Activated CD8-positive, alpha-beta memory T cell treated with anti-CD3 and anti-CD28 coated beads, Interleukin-2, amount 50 U/mL, for 1 hour (primary cell): ENCODE data around the gene OR52H1.
"Not testable (repeated sequence)": the region's sequence is repeated elsewhere in the genome, so short reads cannot be mapped to it uniquely, and the experiment has no call there.

Experiments
- DNase-seq: peaks from one replicate; pipeline ENCODE4 v3.0.0-alpha.2; 2020; ENCODE audit errors: extremely low read depth

Gene OR52H1

DNA sequence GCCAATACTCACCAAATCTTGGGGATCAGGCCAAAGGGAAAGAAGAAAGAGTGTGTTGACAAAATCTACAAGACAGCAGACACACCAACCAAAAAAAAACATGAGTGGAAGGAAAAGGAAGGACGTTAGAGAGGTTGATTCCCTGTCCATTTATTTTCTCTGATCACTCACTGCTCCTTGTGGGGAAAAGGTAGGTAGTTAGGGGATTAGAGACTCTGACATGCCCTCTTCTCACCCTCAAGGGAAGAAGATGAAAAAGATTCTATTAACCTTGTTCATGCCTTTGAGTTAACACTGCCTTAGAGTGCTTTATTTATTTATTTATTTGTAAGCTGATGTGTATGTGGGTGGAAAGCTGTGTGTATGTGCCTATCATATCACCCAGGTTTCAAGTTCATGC, at the start of gene OR52H1:
TSS of gene OR52H1 (minus strand) at position 101 of the 400 bp plus-strand sequence. CDS start 3,035 bp downstream, outside the sequence.
- no peak for DNase-seq

DNA sequence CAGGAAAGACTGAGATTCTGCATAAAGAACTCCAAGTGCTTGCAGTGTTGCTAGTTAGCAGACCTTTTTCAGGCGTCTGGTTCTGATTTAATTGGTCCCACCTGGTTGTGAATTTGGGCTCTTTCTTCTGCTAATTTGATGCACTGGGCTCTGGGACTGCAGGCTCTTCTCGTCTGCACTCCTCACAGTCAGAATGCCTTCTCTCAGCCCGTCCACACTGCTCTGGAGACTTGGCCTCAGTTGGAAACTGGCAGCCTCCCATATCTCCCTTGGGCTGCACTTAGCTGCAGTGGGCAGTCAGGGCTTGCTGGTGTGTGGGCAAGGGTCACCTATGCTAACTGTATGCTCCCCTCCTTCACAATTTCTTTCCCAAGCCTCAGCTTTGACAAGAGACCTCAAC, 49.6 kb upstream of the OR52H1 start:
- DNase-seq = no peak

DNA sequence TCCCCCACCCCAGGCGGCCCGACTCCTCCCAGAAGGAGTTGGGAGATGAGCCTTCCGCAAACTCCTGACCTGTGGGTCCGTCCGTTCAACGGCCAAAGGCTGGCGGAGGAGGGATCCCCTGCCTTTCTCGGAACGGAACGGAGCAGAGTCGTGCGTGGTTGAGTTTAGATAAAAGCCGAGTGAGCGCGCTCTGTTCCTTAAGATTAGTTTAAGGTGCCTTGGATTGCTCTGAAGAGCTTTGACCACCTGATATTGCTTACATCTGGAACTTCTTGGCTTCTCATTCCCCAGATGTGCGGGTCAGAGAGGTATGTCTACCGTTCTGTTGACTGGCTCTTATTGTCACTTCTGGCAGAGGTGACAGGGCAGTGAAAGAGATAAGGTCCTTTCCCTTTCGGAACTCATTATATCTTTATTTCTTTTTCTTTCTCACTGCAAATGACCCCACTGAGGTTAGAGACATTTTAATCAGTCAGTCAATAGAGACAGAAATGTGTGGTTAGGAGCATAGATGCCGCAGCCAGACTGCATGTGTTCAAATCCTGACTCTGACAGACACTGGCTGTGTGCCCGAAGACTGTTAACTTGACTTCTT, 48.4 kb upstream of the OR52H1 start, which contains the start of gene TRIM6:
TSS of gene TRIM6 (plus strand) at position 31 of the 595 bp plus-strand sequence. CDS start at position 292, 261 bp downstream.
- DNase-seq = no peak

DNA sequence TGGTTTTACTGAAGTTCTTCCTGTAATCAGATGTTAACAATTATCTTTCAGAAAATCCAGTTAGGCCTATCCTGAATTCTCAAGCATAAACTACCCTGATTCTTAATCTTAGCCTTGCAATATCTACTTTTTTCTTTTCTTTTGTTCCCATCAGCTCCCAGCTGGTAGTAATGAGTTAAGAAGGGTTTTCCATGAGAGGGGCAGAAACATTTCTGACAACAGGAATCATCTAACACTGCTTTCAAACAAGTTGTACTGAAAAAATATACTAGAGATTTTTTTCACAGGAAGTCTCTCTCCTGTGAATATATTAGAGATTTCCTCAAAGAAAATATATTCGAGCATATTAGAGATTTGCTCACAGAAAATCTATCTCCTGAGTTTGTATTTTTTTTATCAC, 44.8 kb upstream of the OR52H1 start:
- no peak for DNase-seq

DNA sequence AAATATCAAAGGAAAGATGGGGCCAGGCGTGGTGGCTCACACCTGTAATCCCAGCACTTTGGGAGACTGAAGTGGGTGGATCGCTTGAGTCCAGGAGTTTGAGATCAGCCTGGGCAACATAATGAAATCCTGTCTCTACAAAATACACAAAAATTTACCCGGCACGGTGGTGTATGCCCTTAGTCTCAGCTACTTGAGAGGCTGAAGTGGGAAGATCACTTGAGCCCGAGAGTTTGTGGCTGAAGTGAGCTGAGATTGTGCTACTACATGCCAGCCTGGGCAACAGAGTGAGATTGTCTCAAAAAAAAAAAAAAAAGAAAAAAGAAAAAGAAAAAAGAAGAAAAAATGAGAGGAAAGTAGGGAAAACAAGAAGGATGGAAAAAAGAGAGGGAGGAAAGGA, 44.3 kb upstream of the OR52H1 start:
- no peak for DNase-seq

DNA sequence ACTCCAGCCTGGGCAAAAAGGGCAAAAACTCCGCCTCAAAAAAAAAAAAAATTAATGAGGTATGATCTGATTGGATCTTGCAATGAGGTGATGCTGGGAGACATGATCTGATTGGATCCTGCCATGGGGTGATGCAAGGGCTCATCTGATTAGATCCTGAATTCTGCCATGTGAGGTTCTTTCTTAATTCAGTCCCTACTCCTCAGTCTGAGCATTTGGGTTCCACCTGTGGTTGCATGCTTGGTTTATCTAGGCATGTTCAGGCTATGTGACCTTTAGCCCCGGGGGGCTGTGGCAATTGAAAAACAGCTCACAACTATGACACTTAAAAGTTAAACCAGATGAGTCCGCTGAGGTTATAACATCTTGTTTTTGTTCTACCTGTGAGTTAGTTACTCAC, 43.3 kb upstream of the OR52H1 start:
- DNase-seq = no peak

DNA sequence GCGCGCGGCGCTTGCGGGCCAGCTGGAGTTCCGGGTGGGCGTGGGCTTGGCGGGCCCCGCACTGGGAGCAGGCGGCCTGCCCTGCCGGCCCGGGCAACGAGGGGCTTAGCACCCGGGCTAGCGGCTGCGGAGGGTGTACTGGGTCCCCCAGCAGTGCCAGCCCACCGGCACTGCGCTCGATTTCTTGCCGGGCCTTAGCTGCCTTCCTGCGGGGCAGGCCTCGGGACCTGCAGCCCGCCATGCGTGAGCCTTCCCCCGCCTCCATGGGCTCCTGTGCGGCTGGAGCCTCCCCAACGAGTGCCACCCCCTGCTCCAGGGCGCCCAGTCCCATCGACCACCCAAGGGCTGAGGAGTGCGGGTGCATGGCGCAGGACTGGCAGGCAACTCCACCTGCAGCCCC, 41.6 kb upstream of the OR52H1 start:
- not testable (repeated sequence) for DNase-seq

DNA sequence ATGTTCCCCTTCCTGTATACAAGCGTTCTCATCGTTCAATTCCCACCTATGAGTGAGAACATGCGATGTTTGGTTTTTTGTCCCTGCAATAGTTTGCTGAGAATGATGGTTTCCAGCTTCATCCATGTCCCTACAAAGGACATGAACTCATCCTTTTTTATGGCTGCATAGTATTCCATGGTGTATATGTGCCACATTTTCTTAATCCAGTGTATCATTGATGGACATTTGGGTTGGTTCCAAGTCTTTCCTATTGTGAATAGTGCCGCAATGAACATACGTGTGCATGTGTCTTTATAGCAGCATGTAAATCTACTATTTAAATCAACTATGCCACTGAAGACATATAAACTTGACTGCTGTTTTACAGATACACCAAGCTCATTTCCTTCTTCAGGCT, 36.1 kb upstream of the OR52H1 start:
- DNase-seq = not testable (repeated sequence)

DNA sequence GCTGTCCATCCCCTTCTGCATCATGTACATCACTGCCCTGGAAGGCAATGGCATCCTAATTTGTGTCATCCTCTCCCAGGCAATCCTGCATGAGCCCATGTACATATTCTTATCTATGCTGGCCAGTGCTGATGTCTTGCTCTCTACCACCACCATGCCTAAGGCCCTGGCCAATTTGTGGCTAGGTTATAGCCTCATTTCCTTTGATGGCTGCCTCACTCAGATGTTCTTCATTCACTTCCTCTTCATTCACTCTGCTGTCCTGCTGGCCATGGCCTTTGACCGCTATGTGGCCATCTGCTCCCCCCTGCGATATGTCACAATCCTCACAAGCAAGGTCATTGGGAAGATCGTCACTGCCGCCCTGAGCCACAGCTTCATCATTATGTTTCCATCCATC, 32.7 kb upstream of the OR52H1 start:
- no peak for DNase-seq

DNA sequence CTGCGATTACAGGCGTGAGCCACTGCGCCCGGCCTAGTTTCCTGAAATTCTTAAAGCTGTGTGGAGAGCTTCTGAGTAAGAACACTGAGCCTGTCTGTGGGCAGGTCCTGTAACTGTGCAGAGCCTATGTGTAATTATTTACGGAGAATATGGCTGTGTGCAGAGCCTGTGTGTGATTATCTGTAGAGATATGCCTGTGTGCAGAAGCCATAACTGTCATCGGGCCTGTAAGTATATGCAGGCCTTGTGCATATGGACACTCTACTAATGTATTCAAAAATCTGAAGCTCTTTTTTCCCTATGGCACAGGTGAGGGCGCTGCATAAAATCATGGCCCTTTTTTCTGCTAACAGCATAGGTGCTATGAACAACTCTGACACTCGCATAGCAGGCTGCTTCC, 32.2 kb upstream of the OR52H1 start, which contains the start of gene OR52B6:
TSS of gene OR52B6 (plus strand) at position 301 of the 400 bp plus-strand sequence. CDS start at position 301, 0 bp downstream.
- DNase-seq = no peak

DNA sequence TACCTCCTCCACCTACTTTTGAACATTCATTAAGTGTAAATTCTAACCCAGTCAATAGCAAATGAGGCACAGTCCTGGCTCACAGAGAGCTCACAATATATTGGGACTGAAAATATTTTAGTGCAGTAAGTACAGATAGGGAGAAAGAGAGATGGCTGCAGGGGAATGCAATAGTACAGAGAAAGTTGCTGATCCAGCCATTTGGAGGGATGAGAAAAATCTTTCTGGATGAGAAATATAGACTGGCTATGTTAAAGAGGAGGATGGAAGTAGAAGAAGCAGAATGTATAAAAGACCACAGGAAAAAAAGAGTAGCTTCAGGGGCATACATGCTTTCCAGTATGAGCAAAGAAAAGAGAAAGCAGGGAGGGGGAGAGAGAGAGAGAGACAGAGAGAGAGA, 28.8 kb upstream of the OR52H1 start:
- DNase-seq = no peak

DNA sequence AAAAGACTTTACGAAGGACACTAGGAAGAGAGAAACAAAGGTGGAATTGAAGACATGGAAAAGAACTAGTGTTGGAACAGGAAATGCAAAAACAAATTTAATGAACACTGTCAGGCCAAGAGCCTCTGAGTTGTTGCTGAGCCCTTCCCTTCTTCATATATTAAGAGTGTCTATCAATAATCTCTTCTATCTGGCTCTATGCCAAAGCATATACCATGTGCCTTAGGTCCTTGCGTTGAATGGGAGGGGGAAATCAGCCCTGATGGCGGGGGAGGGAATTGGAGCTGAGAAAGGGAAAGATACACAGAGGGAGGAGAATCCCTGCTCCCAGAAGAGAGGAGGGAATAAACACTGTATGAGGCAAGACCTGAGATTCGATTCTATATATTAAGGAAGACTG, 26.8 kb upstream of the OR52H1 start:
- DNase-seq = no peak

DNA sequence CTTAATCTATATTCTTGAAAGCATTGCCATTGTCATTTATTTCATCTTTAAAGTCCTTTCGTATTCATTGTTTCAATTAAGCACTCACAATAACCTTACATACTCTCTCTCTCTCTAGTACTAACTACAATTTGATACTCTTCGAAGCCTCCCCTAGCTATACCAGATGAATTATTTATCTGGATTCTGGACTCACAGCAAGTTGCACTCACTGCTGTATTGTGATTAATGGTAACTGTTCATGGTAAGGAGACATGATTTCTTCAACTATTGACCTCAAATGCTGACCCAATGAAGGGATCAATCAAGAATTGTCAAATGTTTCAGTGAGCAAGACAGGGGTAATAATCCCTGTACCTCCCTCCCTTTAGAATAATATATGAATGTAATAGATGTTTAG, 26.3 kb upstream of the OR52H1 start:
- DNase-seq = no peak

DNA sequence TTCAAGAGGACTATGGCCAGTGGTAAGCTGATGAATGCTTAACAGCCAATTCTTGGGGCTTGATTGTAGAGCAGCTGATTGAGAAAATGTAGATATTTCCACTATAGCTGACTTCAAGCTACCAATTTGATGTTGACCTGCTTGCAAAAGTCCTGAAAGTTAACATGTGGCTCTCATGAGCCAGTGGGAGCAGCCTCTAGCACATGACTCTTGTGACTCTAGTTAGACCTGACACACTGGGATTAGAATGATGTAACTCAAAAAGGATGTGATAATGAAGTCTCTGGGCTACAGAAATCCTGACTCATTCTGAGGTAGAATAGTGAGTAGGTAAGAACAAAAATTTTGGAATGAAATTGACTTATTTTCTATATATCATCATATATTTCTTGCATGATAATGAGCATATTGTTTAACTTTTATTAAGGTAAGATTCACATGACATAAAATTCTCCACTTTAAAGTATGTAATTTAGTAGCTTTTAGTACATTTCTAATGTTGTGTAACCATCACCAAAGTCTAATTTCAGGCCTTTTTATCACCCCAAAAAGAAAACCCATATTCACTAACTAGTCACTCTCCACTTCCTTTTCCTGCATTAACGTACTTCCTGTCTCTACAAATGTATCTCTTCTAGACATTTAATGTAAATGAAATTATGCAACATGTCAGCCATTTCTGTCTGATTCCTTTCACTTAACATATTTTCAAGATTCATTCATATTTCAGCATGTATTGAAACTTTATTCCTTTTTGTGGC, 16.1 kb upstream of the OR52H1 start:
- DNase-seq = no peak

DNA sequence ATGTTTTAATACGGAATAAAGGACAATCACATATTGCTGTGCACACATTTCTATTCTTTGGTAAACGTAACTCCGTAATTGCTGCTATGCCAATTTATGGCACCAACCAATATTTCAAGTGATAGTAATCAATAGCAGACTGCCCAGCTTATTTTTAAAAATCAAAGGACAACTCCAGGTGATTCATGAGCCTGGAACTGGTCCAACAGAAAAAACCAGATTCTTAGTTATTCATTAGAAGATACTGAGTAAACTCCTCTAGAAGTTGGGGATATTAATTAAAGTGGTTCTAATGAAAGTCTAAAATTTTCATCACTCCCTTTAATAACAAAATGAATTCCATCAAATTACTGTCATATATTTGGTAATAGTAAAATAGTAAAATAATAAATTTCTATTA, 9.4 kb upstream of the OR52H1 start:
- no peak for DNase-seq

DNA sequence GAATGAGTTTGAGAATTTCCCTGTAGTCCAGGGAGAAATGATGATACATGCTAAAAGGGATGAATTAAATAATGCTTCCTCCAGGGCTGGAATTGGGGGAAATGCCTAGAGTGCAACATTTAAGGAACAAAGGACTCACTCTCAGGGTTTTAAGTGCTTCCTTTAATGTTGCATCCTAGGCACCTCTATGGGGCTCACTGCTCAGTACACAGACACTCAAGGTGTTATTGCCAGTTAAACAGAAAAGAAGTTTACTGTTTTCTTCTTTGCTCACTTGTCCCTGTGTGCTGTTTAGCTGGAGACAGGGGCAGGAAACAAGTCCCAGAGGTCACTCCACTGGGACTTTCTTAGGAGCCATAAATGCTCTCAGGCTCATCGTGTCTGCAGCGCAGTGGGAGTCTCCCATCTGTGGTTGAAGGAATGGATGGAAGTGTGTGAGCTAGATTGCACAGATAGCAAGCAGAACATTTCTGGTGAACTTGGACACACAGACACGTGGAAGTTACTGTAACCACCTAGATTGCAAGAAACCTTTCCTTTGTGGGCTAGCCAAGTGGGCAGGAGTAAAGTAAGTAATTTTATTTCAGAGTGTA, 8.4 kb upstream of the OR52H1 start:
- no peak for DNase-seq

DNA sequence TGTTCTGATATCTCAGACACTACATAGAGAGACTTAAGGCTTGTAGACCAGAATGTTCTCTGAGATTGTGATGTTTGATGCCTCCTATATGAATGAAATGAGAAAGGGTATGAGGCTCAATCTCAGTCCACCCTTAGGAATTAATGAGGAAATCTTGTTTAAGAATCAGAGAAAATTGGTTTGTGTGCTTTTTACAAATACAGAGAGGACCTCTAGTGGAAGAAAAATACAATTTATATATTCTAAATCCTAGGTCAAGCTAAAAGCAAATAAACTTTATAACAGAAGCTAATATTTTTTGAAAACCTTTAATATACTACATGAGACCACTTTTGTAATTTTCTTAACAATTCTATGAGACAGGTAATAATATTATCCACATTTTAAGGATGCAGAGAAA, 5.0 kb upstream of the OR52H1 start:
- DNase-seq = no peak

DNA sequence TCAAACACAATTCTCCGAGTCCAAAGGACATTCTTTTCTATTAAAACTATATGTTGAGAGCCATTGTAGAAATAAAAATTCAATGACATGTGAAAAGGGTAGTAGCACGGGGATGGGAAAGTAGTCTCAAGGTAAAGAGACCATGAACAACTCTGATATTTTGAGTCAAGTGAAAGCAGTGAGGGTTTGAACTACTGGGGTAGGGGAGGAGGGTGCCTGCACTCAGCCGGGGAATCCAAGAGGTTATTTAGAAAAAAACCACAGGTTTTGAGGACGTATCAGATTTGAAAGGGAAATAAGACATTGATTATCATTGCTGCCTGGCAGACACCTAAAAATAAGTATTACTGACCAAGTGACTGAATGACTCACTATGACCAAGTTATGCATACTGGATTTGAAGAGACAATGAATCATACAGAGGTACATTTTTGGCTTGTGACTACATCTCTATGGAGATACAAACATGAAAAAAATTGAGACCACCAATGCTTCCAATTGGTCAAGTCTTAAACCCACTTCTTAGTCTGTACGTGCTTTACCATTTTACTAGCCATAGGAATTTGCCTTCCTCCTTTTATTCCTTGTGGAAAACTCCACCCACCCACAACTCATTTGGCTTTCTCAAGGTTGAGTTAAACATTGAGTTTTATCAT, 2.2 kb upstream of the OR52H1 start:
- DNase-seq = no peak

DNA sequence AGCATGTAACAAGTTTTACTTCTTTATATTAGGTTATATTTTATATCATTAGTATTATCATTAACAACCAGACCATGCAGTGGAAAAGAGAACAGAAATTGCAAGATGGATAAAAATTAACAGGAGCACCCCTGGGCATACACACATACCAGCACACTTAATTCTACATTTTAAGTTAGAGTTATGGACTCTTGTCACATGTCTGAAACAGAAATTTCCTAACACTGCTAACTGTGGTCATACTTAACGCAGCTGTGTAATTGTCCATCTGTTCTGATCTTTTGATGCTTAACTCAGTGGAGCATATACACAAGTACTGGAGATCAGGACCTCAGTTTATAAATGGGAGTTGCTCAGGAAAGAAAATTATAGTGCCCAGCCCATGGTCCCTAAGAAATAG, 358 bp downstream of the OR52H1 start:
- no peak for DNase-seq

DNA sequence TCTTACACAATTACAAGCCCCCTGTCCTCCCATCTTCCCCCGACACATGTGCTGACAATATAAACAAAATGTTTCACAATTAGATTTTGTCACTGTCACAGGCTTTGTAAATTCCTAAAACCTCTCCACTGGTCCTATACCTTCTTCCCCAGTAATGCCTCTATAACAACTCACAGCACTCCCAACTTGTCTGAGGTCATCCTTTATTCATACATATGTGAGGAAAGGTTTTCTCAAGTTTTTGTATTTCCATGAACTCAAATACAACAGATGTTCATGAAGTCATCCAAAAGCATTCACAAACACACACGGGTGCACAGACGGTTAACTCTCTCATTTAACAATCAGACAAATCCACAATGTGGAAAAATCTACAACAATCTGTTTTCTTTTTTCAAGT, 1.9 kb downstream of the OR52H1 start:
- DNase-seq = no peak

DNA sequence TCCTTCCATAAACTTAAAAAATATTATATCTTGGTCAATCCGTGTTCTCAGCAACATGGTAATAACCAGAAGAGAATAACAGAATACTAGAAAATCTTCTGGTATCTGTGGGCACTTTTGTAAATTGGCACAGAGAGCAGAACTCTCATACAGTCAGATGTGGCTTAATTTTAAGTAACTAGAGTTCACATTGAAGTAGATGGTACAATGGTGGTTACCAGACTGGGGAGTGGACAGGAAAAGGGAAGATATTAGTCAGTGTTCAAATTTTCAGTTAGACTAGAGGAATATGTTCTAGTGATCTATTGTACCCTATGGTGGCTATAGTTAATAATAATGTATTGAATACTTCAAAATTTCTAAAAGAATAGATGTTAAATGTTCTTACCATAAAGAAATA, 6.9 kb downstream of the OR52H1 start:
- no peak for DNase-seq

DNA sequence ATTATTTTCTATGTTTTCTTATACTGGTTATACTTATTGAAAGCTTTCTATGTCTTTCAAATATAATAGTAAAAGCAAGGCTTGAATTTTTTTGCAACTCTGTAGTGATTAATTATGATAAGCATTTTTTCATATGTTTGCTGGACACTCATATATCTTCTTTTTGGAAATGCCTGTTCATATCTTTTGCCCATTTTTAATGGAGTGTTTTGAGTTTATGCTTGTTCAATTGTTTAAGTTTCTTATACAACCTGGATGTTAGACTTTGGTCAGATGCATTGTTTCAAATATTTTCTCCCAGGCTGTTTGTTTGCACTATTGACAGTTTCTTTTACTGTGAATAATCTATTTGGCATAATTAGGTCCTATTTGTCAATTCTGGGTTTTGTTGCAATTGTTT, 11.9 kb downstream of the OR52H1 start:
- DNase-seq = no peak

DNA sequence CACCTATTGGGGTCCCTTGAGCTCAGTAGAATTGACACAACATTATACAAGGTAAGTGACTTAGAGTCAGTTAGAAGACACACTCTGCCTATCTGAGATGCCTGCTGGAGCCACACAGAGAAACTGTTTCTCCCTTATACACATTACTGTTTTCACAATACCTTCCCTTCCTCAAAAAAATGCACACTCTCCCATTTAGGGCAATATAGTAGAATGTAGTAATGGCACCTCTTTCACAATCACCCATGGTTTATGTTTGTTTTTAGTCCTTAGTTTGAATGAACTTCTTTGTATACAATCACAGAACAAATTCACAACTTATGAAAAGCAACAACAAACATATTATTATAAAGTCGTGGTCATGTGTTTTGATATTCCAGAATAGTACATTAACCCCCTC, 14.3 kb downstream of the OR52H1 start:
- DNase-seq = no peak
